ENCODE data around the gene ZNF451.
A peak's percentile ranks its signal among the peaks of the same experiment; 100 is the strongest.

ZNF451 gene

DNA sequence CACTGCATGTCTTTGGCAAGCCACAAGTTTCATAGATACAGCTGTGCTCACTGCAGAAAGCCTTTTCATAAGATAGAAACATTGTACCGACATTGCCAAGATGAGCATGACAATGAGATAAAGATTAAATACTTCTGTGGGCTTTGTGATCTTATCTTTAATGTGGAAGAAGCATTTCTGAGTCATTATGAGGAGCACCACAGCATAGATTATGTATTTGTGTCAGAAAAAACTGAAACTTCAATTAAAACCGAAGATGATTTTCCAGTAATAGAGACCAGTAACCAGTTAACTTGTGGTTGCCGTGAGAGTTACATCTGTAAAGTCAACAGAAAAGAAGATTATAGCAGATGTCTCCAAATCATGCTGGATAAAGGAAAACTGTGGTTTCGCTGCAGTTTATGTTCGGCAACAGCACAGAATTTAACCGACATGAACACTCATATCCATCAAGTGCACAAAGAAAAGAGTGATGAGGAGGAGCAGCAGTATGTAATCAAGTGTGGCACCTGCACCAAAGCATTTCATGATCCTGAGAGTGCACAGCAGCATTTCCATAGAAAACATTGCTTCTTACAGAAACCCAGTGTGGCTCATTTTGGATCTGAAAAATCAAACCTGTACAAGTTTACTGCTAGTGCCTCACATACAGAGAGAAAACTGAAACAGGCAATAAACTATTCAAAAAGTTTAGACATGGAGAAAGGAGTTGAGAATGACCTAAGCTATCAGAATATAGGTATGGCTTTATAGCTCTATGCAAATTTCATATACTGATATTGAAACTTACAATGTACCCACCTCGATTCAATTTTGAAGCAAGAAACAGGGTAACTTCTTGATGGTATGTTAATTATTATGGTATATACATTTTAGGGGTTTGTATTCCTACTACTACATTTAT lies 58.2 kb downstream of the ZNF451 start:
- no peak for DNase-seq (ENCODE audit: low spot score)

GRCh38 chr6:57158658-57159057 lies 68.7 kb downstream of the ZNF451 start:
- no peak for DNase-seq (ENCODE audit: low spot score)

DNA sequence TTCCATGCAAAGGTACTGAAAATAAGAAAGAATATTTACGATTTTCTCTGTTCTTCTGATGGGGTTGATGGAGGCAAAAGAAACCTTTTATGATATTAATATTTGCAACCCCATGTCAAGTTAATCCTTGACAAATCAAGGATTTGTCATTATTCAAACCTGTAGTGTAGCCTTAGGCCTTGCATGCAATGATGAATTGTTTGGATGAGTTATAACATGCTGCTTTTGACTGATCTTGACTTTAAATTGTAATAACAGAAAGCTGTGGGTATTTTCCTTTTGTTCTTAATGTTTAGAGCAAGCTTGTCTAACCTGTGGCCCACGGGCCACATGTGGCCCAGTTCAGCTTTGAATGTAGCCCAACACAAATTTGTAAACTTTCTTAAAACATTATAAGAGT lies 69.1 kb downstream of the ZNF451 start:
- no peak for DNase-seq (ENCODE audit: low spot score)

DNA sequence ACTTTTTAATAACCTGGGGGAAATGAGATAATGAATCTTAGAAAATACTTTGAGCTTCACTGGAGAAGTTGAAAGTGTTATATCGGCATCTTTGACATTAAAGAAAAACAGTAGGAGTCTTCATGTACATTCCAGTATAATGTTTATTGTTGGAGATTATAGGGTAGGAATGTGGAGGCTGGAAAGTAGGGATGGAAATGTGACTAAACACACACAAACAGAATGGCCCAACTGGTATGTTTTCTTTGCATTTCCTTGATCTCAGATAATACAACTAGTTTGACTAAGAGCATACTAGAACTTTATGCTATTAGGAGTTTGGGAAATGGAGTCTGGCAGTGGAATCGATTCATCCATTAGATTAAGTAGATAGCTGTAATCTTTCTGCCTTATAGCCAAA lies 72.0 kb downstream of the ZNF451 start:
- DNase-seq (ENCODE audit: low spot score), result no peak

DNA sequence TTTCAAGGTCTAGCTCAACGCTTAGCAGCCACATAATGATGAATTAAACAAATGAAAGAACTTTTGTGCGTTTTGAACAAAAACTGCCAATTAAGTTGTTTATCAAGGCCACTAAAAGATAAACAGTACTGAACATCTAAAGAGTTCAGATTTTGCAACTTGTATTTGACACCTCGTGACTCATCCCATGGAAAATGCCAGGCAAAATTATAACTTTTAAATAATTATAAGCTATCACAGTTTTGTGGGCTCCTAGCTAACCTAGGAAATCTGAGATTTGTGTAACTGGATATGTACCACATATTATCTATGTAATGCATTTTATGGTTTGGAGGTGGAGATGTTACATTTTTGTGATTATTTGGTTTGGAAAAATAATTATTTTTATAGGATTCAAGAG lies 72.5 kb downstream of the ZNF451 start:
- no peak for DNase-seq (ENCODE audit: low spot score)

GRCh38 chr6:57163956-57164355 lies 74.0 kb downstream of the ZNF451 start:
- DNase-seq (ENCODE audit: low spot score), result no peak

- no peak for DNase-seq (ENCODE audit: low spot score)
Observed at GRCh38 chr6:57165080-57165479, 75.1 kb downstream of the ZNF451 start.

- DNase-seq (ENCODE audit: low spot score), result peak; percentile 82
Observed at GRCh38 chr6:57172136-57173055, 82.4 kb downstream of the ZNF451 start, which contains the start of gene BAG2. BAG2 (plus strand) TSS chr6:57172326; CDS start chr6:57172698, 372 bp downstream.

DNA sequence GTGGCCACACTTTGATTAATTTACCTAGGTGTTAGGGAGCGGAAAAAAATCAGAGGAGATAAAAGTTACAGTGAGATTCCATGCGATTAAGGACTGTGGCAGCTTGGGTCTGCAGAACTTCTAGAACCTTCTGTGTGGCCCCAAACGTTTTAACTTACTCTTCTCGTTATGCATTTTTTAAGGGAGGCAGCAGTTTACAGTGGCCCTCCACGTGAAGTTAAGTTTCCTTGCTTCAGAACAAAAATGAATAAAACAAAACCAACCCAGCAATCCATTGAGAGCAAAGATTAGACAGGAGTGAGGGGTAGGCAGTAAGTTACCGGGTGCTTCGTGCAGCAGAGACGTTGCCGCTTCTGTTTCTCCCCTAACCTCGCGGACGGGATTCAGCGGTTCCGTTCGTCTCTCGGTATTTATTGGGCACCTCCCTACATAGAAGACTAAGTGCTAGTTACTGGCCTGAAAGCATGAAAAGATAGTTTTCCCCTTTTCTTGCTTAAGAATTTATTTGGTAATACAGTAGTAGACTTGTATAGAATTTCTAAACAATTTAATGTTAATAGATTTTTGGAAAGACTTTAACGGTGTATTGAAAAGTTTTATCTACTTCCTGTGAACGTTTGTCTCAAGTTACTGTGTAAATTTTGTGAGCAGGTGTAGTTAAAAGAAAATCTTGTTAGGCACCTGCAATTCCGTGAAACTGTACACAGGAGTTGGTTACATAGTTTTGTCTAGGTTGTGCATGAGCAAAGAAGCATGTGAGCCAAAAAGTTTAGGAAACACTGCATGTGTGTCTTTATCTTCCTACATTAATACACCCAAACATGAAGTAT lies 83.3 kb downstream of the ZNF451 start:
- peak; percentile 19 for DNase-seq (ENCODE audit: low spot score)

DNA sequence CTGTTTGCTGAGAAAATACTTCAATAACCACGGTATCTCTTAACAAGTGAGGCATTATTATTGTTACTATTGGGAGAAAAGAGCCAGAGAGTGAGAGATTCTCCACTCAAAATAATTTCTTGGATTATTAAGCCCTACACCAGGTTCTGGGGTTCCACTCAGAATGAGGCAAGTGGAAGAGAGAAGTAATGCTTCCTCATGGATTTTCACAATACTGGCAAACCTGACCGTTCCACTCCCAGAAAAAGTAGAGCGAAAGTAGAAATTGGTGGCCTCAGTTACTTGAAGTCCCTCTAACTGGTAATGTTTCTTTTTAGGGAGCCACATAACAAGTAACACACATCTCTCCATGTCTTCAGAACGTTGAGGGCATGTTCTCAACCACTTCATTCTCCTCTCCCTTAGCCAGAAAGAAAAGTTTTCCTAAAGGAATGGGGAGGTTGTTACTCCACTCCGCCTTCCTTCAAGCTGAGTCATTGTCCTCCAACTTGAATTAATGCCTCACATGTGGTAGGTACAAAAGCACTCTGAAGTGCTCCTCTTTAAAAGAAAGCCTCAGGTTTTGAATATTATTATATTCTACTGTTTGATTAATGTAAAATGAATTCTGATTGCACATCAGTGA lies 84.0 kb downstream of the ZNF451 start:
- no peak for DNase-seq (ENCODE audit: low spot score)

DNA sequence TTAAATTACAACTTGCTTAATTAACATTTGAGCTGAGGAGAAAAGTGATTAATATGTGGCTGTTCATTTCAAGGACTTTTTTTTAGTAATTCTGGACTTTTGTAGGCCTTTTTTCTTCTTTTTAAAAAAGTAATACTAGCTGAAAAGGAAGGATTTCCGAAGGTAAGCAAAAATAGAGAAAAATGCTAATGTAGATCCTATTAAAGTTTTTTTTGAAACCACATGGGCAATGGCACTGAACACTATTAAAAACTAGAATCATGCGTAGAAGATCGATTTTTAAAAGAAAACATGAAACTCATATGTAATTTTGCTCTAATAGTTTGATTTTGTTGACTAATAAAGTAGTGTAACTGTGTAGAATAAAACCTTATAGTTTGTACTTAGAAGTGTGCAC lies 84.5 kb downstream of the ZNF451 start:
- DNase-seq (ENCODE audit: low spot score), result no peak

DNA sequence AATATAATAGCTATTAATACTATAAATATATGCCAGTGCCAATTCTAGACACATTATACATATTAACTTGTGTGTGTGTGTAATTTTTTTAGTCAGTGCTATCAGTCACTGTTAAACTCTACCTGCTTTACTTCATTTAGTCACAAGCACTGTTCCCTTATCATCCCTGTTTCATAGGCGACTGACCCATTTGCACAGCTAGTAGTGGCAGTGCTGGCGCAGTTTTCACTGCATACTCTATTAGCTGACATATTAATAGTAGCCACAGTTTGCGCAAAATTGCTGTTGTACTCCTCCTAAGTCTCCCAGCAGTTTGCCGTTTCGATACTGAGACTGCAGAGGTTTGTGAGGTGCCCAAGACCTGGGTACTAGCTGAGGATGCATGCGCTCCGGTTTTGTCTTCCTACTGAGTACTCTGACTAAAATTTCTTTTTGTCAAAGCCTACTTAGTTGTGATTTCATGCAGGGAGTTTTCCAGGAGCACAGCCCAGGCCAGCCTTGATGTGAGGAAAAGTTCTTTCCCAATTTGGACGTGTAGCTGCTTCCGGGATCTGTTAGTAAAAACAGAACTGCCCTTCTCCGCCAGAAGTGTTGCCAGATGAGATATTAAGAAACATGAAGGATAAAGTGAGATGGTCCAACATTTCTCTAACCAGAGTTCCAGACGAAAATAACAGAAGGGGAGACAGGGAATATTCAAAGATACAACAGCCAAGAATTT lies 87.7 kb downstream of the ZNF451 start:
- no peak for DNase-seq (ENCODE audit: low spot score)

GRCh38 chr6:57180596-57180995 lies 90.6 kb downstream of the ZNF451 start:
- no peak for DNase-seq (ENCODE audit: low spot score)

GRCh38 chr6:57182017-57182432 lies 92.0 kb downstream of the ZNF451 start:
- no peak for DNase-seq (ENCODE audit: low spot score)

GRCh38 chr6:57183336-57183735 lies 93.3 kb downstream of the ZNF451 start:
- DNase-seq (ENCODE audit: low spot score), result no peak

DNA sequence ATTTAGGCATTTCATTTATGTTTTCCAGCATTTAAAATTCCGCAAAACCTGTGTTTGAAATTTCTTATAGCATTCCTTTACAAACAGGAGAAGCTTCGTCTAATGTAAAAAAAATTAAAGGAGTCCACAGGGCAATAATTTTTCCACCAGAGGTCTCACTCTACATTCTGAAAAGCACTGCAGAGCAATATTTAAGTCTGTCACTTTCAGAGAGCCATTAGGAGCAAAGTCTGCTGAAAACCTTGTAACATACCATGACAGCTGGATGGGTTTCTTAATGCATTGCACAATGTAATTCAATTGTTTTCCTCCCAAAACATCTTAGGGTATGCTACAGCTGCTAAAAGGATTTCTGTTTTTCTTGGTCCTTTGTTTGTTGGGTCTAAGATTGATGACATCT lies 100.2 kb downstream of the ZNF451 start:
- DNase-seq (ENCODE audit: low spot score), result no peak

GRCh38 chr6:57193177-57193576 lies 103.2 kb downstream of the ZNF451 start:
- DNase-seq (ENCODE audit: low spot score), result no peak

GRCh38 chr6:57195457-57195856 lies 105.5 kb downstream of the ZNF451 start:
- no peak for DNase-seq (ENCODE audit: low spot score)

- no peak for DNase-seq (ENCODE audit: low spot score)
Observed at GRCh38 chr6:57198926-57199636, 109.1 kb downstream of the ZNF451 start.

GRCh38 chr6:57201718-57202117 lies 111.7 kb downstream of the ZNF451 start:
- DNase-seq (ENCODE audit: low spot score), result no peak

Data from Ammon's horn (tissue), 1 donor.